Endothelial cell of umbilical vein (primary cell): ENCODE data around the gene STON2. TPM values are rescaled to one million over a fixed set of nuclear protein-coding genes. Genes with fewer than 3 reads are reported as not detected.

Source experiments
- BruUV-seq: library from RNA; stranded (reverse); fragments of 400-500 nt; replicated peaks from 2 replicates; lab custom pipeline; 2021; lab: Mats Ljungman, UMichigan
- CTCF ChIA-PET: fragments of 300-600, 350-600 bp; sonication (Branson Sonifier 250); formaldehyde crosslinking; loops from one replicate; lab custom pipeline; 2021; ENCODE audit warnings: antibody characterized with exemption, inconsistent platforms; lab: Charles Lee
- POLR2A ChIA-PET: fragments of 300-600, 350-600 bp; sonication (Branson Sonifier 250); formaldehyde crosslinking; loops from one replicate; lab custom pipeline; 2021; ENCODE audit warnings: antibody characterized with exemption, inconsistent platforms; lab: Charles Lee
- DNase-seq: peaks from one replicate; pipeline ENCODE4 v3.0.0-alpha.2; 2011; ENCODE audit warnings: low read depth, low spot score
- FAIRE-seq: peaks from 2 replicates; lab custom pipeline; 2011; peaks lifted over from hg19 to GRCh38; lab: Jason Lieb, UNC
- H2AFZ ChIP-seq: 2 replicates; pipeline ENCODE4 v1.6.0; 2012; ENCODE audit warnings: low read depth, low read length, control low read depth, inconsistent platforms
- H3K27ac ChIP-seq: 2 replicates; pipeline ENCODE4 v1.5.1; 2011; ENCODE audit warnings: low read depth, mild to moderate bottlenecking, control low read depth, low read length, moderate library complexity; ENCODE audit not compliant: insufficient read depth
- H3K27me3 ChIP-seq, 2 experiments: 2 replicates each; pipeline versions ENCODE4 v1.6.0 to v1.6.1; 2011; ENCODE audit warnings: low read length in 2 of 2, mixed read lengths in 1 of 2; ENCODE audit not compliant: control insufficient read depth in 2 of 2, insufficient read depth in 2 of 2
- H3K36me3 ChIP-seq, 2 experiments: 2 replicates in 1 of 2; 3 replicates in 1 of 2; pipeline ENCODE4 v1.5.1; 2011; ENCODE audit warnings: low read length in 2 of 2, mild to moderate bottlenecking in 1 of 2, moderate library complexity in 1 of 2; ENCODE audit not compliant: control insufficient read depth in 2 of 2, insufficient read depth in 2 of 2; ENCODE audit errors: extremely low read depth in 1 of 2
- H3K4me1 ChIP-seq: 3 replicates; pipeline ENCODE4 v1.5.1; 2011; ENCODE audit warnings: mild to moderate bottlenecking, low read length; ENCODE audit not compliant: control insufficient read depth, insufficient read depth; ENCODE audit errors: extremely low read depth
- H3K4me2 ChIP-seq: 2 replicates; pipeline ENCODE4 v1.6.1; 2011; ENCODE audit warnings: low read length, control low read depth, mixed read lengths; ENCODE audit not compliant: insufficient read depth
- H3K4me3 ChIP-seq, 3 experiments: fragments of 200-600 bp in 1 of 3; sonication (generic), shearing (Covaris generic) in 1 of 3; replicated peaks in 1 of 3; 2 replicates each; pipeline ENCODE4 v1.5.1; 2011 to 2016; ENCODE audit warnings: control low read depth in 3 of 3, low read length in 3 of 3, mild to moderate bottlenecking in 2 of 3, inconsistent platforms in 1 of 3, low read depth in 1 of 3, moderate library complexity in 1 of 3; ENCODE audit not compliant: insufficient read depth in 1 of 3
- H3K79me2 ChIP-seq: 2 replicates; pipeline ENCODE4 v1.6.0; 2012; ENCODE audit warnings: low read length, inconsistent platforms; ENCODE audit not compliant: control insufficient read depth, insufficient read depth
- H3K9ac ChIP-seq: replicated peaks from 2 replicates; pipeline ENCODE3; 2011; ENCODE audit warnings: low read length, control low read depth; ENCODE audit not compliant: insufficient read depth; ENCODE audit errors: extremely low read depth
- H3K9me1 ChIP-seq: replicated peaks from 3 replicates; pipeline ENCODE4 v1.6.0; 2011; ENCODE audit warnings: mild to moderate bottlenecking, low read length; ENCODE audit not compliant: control insufficient read depth, insufficient read depth; ENCODE audit errors: extremely low read depth
- H3K9me3 ChIP-seq: replicated peaks from 2 replicates; pipeline ENCODE4 v1.5.1; 2012; ENCODE audit warnings: low read length, inconsistent platforms; ENCODE audit not compliant: control insufficient read depth, insufficient read depth
- H4K20me1 ChIP-seq: replicated peaks from 2 replicates; pipeline ENCODE3; 2011; ENCODE audit warnings: mild to moderate bottlenecking, low read length; ENCODE audit not compliant: control insufficient read depth, insufficient read depth; ENCODE audit errors: extremely low read depth
- EZH2 ChIP-seq: IDR thresholded peaks from 2 replicates; pipeline ENCODE4 v1.6.1; 2012; ENCODE audit warnings: borderline replicate concordance, low read depth, mild to moderate bottlenecking, moderate library complexity, low read length, inconsistent platforms; ENCODE audit not compliant: severe bottlenecking
- FOS ChIP-seq: IDR thresholded peaks from 2 replicates; pipeline ENCODE4 v1.6.1; 2011; ENCODE audit warnings: mild to moderate bottlenecking, low read length, moderate library complexity, borderline replicate concordance; ENCODE audit not compliant: insufficient read depth
- GATA2 ChIP-seq: IDR thresholded peaks from 2 replicates; pipeline ENCODE4 v1.7.0; 2011; ENCODE audit warnings: low read depth, mild to moderate bottlenecking, moderate library complexity, mixed read lengths, low read length; ENCODE audit not compliant: insufficient read length, insufficient read depth
- JUN ChIP-seq: IDR thresholded peaks from 2 replicates; pipeline ENCODE4 v1.6.1; 2011; ENCODE audit warnings: borderline replicate concordance, low read depth; ENCODE audit not compliant: insufficient read length, insufficient read depth
- MYC ChIP-seq: IDR thresholded peaks from one replicate; pipeline ENCODE4 v1.6.1; 2011; ENCODE audit warnings: mild to moderate bottlenecking, low read depth, low read length
- POLR2A ChIP-seq: IDR thresholded peaks from 2 replicates; pipeline ENCODE4 v1.6.1; 2012; ENCODE audit warnings: low read depth, mild to moderate bottlenecking, control low read depth, low read length
- POLR2AphosphoS5 ChIP-seq: IDR thresholded peaks from 2 replicates; pipeline ENCODE4 v1.6.1; 2012; ENCODE audit warnings: low read depth, mild to moderate bottlenecking, control low read depth, low read length, moderate library complexity; ENCODE audit not compliant: insufficient read depth
- dilution Hi-C: fragments of 300-500 bp; cut with MboI; formaldehyde crosslinking; loops from one replicate; pipeline ENCODE4 v1.15.0; 2019; ENCODE audit warnings: low sequenced_read_pairs; ENCODE audit not compliant: extremely low pct_ligation_motif_present
- intact Hi-C: fragments of 100-400 bp; cut with micrococcal nuclease; formaldehyde crosslinking; loops from one replicate; pipeline ENCODE4 v1.10.0; 2022
- polyA plus RNA-seq, 4 experiments: library from polyadenylated mRNA; depleted of rRNA in 3 of 4; stranded (reverse) in 3 of 4; unstranded in 1 of 4; fragments of >200 nt; gene quantifications; 2 replicates each; pipeline versions ENCODE4 v1.2.1 to v1.2.3, GENCODE V29; 2011 to 2012; ENCODE audit warnings: missing spikeins in 1 of 4
- total RNA-seq: library from RNA; stranded (reverse); gene quantifications from 2 replicates; pipeline ENCODE4 v1.2.3, GENCODE V29; 2021
- TF ChIP-seq, protein P1 (sequence below), 2 donors: IDR thresholded peaks; 1 replicate in 1 of 2; 2 replicates in 1 of 2; pipeline ENCODE4 v1.5.1; 2011; ENCODE audit warnings: low read length in 2 of 2, mild to moderate bottlenecking in 2 of 2, moderate library complexity in 2 of 2, control low read depth in 1 of 2, inconsistent platforms in 1 of 2, low read depth in 1 of 2; ENCODE audit not compliant: insufficient read depth in 1 of 2; ENCODE audit errors: extremely low read depth in 1 of 2
- TF ChIP-seq, protein P2 (sequence below): IDR thresholded peaks from 2 replicates; pipeline ENCODE4 v1.6.1; 2011; ENCODE audit not compliant: insufficient read depth, insufficient read length

STON2 gene
- total and polyA plus RNA-seq, 2 donors (not counting 3 experiments of a cell fraction or from before 2014, with no cell fraction given): not detected

DNA sequence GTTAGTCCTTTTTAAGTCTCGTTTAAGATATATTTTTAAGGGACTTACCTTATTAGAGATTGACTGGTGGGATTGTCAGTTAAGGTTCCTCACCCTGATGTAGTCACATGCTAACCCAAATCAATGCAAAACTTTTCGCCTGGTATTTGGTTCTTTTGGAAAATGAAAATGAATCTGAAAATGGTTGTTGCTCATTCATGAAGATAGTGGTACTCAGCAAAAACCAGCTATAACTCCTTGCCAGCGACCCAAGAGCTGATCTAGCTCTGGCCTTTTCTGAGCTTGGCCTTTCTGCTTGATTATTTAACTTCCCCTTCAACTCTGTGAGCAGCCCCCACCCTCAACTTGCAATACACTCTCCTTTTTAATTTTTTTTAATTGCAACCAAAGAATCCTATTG is 94.4 kb downstream of the STON2 start:
- ChIA-PET CTCF (no interaction called here), POLR2A (no interaction called here)
- BruUV-seq: no TSS peak
- Histone ChIP-seq H3K27me3 (no peaks in the 10 kb centered on the region), H3K9me1 (no peaks in the 10 kb centered on the region), H4K20me1 (no peaks in the 10 kb centered on the region), H3K4me1 (no peaks in the 10 kb centered on the region), H3K36me3 (no peaks in the 10 kb centered on the region), H3K9ac (no peak overlapping the region), H3K9me3 (no peaks in the 10 kb centered on the region), H3K4me2 (no peak overlapping the region), H2AFZ (no peak overlapping the region), H3K79me2 (no peaks in the 10 kb centered on the region), H3K27ac (no peak overlapping the region), H3K4me3 (no peak overlapping the region)
- FAIRE-seq (no peak), DNase-seq (no peak)
- TF ChIP-seq JUN: no peak
- no peak for TF ChIP-seq EZH2
- TF ChIP-seq POLR2AphosphoS5: no peak
- no peak for TF ChIP-seq FOS
- TF ChIP-seq, protein P1, sequence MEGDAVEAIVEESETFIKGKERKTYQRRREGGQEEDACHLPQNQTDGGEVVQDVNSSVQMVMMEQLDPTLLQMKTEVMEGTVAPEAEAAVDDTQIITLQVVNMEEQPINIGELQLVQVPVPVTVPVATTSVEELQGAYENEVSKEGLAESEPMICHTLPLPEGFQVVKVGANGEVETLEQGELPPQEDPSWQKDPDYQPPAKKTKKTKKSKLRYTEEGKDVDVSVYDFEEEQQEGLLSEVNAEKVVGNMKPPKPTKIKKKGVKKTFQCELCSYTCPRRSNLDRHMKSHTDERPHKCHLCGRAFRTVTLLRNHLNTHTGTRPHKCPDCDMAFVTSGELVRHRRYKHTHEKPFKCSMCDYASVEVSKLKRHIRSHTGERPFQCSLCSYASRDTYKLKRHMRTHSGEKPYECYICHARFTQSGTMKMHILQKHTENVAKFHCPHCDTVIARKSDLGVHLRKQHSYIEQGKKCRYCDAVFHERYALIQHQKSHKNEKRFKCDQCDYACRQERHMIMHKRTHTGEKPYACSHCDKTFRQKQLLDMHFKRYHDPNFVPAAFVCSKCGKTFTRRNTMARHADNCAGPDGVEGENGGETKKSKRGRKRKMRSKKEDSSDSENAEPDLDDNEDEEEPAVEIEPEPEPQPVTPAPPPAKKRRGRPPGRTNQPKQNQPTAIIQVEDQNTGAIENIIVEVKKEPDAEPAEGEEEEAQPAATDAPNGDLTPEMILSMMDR (IDR thresholded peaks at IDR 0.05; ENCODE audit: extremely low read depth in 1 of 2, insufficient read depth in 1 of 2, low read depth in 1 of 2, low read length in 2 of 2): no peak
- TF ChIP-seq, protein P2, sequence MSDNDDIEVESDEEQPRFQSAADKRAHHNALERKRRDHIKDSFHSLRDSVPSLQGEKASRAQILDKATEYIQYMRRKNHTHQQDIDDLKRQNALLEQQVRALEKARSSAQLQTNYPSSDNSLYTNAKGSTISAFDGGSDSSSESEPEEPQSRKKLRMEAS: no peak
- no peak for TF ChIP-seq GATA2
- no peak for TF ChIP-seq POLR2A
- no peak for TF ChIP-seq MYC
- dilution Hi-C loops: no loop called here
- intact Hi-C loops: no loop called here
